GM19023 (cell line): ENCODE results near the gene LRP3.

Experiments
- ATAC-seq: cut with Tn5 transposase; IDR thresholded peaks from one replicate; pipeline ENCODE4 v1.9.1; 2021; ENCODE audit warnings: mild to moderate bottlenecking, moderate library complexity; ENCODE audit not compliant: unreplicated experiment

LRP3 gene

DNA sequence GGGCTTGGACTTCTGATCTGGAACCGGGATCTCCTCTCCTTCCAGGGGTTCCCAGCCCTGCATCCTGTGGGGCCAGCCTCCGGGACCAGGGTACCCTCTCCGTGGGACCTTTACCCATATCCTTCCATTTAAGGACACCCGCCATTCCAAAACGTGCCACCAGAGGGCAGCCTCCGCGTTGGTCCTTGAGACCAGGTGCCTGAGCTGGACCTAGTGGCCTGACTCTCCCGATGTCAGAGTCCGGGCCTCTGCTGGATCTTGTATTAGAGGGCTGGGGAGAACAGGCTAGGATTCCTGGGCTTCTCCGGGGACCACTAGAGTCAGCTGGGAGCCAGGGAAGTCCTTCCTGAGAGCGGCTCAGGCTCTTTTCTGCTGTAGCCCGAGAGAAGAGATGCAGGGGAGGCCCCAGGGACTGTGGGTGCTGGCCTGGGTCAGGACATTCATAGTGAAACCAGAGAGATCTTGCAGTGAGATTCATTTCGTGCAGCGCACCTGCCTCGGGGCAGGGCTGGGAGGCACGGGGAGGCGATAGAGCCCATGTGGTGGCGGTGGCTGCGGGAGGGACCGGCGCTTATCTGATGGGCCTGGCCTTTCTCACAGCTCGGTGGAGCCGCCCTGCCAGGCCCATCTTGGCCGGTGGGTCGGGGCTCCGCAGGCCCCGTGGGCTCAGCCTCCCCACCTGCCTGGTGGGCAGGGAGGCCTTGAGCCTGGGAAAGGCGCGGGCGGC, 41.3 kb downstream of the LRP3 start:
- ATAC-seq: peak; percentile 98

GRCh38 chr19:33235996-33236350, 41.8 kb downstream of the LRP3 start:
- ATAC-seq: no peak

DNA sequence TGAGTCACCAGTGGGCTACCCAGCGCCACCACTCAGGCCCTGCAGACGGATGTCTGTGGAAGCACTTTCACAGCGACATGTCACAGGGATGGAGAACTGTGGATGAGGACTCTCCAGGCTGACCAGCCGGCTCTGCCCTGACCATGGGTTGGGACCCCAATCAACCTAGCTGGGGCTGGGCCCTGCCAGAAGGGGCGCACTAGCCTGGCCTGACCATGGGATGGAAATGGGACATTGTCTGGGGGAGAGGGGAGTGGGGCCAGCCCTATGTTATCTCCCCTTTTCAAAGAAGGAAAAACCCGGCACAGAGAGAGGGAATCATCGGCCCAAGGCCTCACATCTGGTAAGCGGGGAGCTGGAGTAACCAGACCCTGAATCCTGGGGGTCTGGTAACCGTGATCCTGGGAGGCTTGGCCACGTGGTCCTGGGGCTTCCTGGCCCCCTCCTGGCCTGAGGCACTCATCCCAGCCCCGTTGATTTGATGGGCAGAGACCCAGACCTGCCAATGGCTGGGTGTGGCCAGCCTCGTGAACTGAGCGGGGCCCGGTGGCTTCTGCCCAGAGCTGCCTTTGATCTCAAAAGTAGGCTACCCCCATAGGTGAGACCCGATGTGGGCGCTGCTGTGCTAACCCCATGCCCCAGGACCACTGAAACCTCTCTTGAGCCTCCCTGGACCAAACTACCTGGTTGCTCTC, 42.7 kb downstream of the LRP3 start:
- no peak for ATAC-seq

GRCh38 chr19:33238481-33239149, 44.5 kb downstream of the LRP3 start:
- ATAC-seq: no peak

- ATAC-seq: no peak
These were observed 45.3 kb downstream of the LRP3 start for GRCh38 chr19:33239223-33239975.

DNA sequence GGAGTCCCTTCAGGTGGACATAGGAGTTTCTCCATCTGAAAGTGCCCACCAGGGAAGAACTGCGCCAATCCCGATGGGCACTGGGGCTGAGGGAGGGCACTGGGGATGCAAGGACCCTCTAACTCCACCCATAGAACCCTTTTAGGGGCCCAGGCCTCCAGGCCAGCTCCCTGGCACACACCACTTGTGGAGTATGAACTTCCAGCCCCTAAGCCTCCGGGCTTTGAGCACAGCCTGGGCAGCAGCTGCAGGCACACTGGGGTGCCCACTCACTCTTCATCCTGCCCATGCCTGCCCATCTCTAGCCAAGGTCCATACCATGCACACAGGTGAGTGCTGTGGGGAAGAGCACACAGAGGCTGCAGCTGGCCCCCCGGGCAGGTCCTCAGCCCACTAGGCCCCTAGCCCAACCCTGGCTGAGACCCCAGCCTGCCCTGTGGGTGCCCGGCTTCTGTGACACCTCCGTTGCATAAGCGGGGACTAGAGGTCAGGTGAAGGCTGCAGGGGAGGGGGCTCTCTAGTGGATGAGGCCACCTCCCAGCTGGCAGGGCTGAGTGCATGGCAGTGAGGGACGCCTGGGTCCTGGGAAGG, 46.1 kb downstream of the LRP3 start:
- ATAC-seq: no peak

DNA sequence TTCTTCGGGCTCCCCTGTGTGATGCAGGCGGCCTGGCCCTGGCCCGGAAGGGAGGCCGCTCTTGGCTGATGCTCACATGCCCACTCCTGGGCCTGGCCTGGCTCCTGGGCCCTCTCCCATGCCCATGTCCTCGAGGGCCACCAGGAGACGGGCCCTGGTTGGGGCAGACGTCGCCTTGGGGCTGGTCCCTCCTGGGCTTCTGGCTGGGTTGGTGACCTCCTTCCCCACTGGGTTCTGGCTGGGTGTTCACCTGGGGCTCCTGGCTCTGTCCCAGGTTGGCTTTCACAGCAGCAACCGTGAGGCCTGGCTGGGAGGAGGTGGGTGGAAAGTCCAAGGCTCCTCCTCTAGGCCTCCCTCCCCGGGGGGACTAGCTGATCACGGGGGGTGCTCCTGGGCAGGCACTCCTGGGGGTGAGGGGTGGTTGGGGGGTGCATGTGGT, 47.0 kb downstream of the LRP3 start:
- ATAC-seq: no peak

DNA sequence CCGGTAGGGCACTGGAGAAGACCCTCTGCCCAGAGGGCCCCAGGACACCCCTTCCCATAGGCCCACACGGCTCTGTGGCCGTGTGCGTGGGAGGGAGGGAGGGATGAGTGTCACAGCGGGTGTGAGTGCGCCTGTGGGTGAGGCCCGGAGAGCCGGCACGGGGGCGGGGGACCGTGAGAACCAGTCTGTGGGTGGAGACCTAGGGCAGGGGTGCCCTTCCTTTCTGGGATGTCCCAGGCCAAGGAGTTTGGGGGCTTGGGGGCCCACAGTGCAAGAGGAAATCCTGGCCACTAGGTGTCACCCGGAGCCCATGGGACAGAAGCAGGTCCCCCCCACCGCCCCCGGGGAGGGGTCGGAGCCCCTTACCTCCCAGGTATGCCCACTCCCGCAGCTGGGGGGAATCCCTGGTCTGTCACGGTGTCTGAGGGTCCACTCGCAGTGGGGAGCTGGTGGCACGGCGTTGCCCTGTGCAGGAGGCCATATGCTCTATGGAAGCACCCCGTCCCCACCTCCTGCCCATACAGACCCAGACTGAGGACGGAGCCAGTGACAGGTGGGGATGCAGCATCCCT, 47.5 kb downstream of the LRP3 start:
- no peak for ATAC-seq

DNA sequence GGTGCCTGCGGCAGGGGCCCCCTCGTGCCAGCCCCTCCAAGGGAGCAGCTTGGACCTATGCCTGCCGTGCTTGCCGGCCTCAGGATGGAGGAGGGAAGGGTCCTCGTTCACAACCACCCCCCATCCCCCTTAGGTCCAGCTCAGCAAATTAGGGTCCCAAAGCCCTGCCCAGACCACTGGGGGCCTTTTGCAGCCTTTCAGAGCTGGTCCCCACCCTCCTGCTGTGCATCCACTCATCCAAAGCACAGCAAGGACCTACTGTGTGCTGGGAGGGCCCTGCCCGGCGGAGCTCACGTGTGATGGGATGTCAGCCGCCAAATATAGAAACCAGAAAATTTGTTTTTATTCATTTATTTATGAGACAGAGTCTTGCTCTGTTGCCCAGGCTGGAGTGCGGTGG, 48.0 kb downstream of the LRP3 start:
- no peak for ATAC-seq

DNA sequence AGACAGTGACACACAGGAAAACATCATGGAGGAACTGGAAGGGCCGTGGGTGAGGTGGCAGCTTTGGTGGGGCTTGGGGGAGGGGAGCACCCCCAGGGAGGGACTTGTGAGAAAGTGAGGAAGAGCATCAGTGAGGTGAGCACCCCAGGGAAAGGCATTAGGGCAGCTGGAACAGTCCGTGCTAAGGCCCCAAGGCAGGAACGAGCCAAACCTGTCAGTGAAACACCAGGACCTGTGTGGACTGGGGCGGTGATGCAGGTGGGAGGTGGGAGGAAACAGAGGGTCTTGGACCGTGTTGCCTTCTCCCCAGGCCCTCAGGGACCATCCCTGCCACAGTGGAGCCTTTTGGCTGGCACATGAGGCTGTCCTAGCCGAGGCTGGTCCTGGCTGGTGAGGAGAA, 48.8 kb downstream of the LRP3 start:
- ATAC-seq: no peak

GRCh38 chr19:33245948-33246708, 52.0 kb downstream of the LRP3 start:
- ATAC-seq: no peak

DNA sequence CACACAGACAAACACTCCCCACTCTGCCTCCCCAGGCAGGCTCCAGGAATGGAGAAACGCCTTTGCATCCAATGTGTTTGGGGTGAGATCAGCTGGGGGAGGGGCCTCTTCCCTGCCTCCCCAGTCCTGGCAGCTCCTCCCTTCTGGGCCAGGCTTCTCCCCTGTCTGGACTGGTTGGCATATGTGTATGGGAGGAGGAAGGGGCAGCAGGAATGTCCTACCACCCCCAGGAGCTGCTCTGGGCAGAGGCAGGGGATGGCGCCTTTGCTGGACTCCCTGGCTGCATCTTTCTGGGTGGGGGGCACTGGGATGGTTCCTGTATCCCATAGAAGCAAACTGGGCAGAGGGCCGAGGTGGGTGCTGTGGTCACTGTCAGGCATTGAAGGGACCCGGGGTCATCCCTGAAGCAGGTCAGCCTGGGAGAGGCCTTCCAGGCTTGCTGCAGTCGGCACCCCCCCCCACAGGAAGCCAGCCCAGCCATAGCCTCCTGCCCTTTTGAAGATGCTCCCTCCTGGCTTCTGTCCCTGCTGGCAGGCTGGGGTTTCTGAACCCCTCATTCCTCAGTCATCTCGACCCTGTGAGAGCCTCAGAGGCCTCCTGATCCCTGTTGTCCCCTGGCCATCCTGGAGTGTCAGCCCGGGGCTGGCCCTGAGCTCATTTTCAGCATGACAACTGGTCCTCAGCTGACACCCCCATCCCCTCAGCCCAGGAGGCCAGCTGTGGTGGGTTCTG, 52.7 kb downstream of the LRP3 start:
- ATAC-seq: no peak

- no peak for ATAC-seq
These were observed 53.3 kb downstream of the LRP3 start for GRCh38 chr19:33247441-33247819.

GRCh38 chr19:33248104-33248503, 54.0 kb downstream of the LRP3 start:
- ATAC-seq: no peak

GRCh38 chr19:33248553-33248953, 54.4 kb downstream of the LRP3 start:
- ATAC-seq: no peak

GRCh38 chr19:33248954-33249613, 55.0 kb downstream of the LRP3 start:
- no peak for ATAC-seq

- no peak for ATAC-seq
These were observed 55.7 kb downstream of the LRP3 start for GRCh38 chr19:33249740-33250366.

- ATAC-seq: no peak
These were observed 56.4 kb downstream of the LRP3 start for GRCh38 chr19:33250500-33250899.
